ENCODE measurements around the gene CT45A10.
"Not testable (repeated sequence)": the region's sequence is repeated elsewhere in the genome, so short reads cannot be mapped to it uniquely, and the experiment has no call there.

Gene CT45A10

GRCh38 chrX:135888230-135888629 is 5.0 kb downstream of the CT45A10 start:
- not testable (repeated sequence) for H3K4me3 ChIP-seq (ENCODE audit: extremely low read depth, insufficient read depth, low read length, poor library complexity, severe bottlenecking); H3K27ac ChIP-seq (ENCODE audit: low read depth, low read length, severe bottlenecking); H3K9me3 ChIP-seq (ENCODE audit: control insufficient read depth, low read length); H3K36me3 ChIP-seq (ENCODE audit: control insufficient read depth, insufficient read depth, low read length); H3K4me1 ChIP-seq (ENCODE audit: control insufficient read depth, insufficient read depth, low read length, poor library complexity, severe bottlenecking)
- 100% methylated on average over 1 to 3 of the region's 18 CpGs for WGBS, 2 experiments (ENCODE audit: insufficient coverage in 2 of 2)

GRCh38 chrX:135882741-135883140 is 10.5 kb downstream of the CT45A10 start:
- WGBS, 2 experiments (ENCODE audit: insufficient coverage in 2 of 2): no CpG with 5 or more reads among the region's 5 CpGs
- H3K4me1 ChIP-seq (ENCODE audit: control insufficient read depth, insufficient read depth, low read length, poor library complexity, severe bottlenecking); H3K4me3 ChIP-seq (ENCODE audit: extremely low read depth, insufficient read depth, low read length, poor library complexity, severe bottlenecking); H3K27ac ChIP-seq (ENCODE audit: low read depth, low read length, severe bottlenecking); H3K9me3 ChIP-seq (ENCODE audit: control insufficient read depth, low read length); H3K36me3 ChIP-seq (ENCODE audit: control insufficient read depth, insufficient read depth, low read length): not testable (repeated sequence)

- H3K27ac ChIP-seq (ENCODE audit: low read depth, low read length, severe bottlenecking); H3K9me3 ChIP-seq (ENCODE audit: control insufficient read depth, low read length); H3K36me3 ChIP-seq (ENCODE audit: control insufficient read depth, insufficient read depth, low read length); H3K4me3 ChIP-seq (ENCODE audit: extremely low read depth, insufficient read depth, low read length, poor library complexity, severe bottlenecking); H3K4me1 ChIP-seq (ENCODE audit: control insufficient read depth, insufficient read depth, low read length, poor library complexity, severe bottlenecking): not testable (repeated sequence)
- WGBS, 2 experiments (ENCODE audit: insufficient coverage in 2 of 2): no CpG with 5 or more reads among the region's 17 CpGs
Measured at GRCh38 chrX:135871712-135872111, 21.5 kb downstream of the CT45A10 start, which contains the start of gene CT45A9. Gene CT45A9, minus strand, starts transcription at chrX:135871812. Its CDS starts 3,751 bp downstream, at chrX:135868061.

- WGBS, 2 experiments (ENCODE audit: insufficient coverage in 2 of 2): no CpG with 5 or more reads among the region's 17 CpGs
Measured at GRCh38 chrX:135854438-135854837, 38.8 kb downstream of the CT45A10 start, which contains the start of gene CT45A8. Gene CT45A8, minus strand, starts transcription at chrX:135854538. Its CDS starts 3,755 bp downstream, at chrX:135850783.

GRCh38 chrX:135837180-135837579 is 56.1 kb downstream of the CT45A10 start, which contains the start of gene CT45A7:
Gene CT45A7, minus strand, starts transcription at chrX:135837280. Its CDS starts 3,747 bp downstream, at chrX:135833533.
- not testable (repeated sequence) for H3K9me3 ChIP-seq (ENCODE audit: control insufficient read depth, low read length); H3K36me3 ChIP-seq (ENCODE audit: control insufficient read depth, insufficient read depth, low read length); H3K27ac ChIP-seq (ENCODE audit: low read depth, low read length, severe bottlenecking); H3K4me1 ChIP-seq (ENCODE audit: control insufficient read depth, insufficient read depth, low read length, poor library complexity, severe bottlenecking); H3K4me3 ChIP-seq (ENCODE audit: extremely low read depth, insufficient read depth, low read length, poor library complexity, severe bottlenecking)
- no CpG with 5 or more reads among the region's 17 CpGs for WGBS, 2 experiments (ENCODE audit: insufficient coverage in 2 of 2)

More at GRCh38 chrX:135854438-135854837, 38.8 kb downstream of the CT45A10 start, which contains the start of gene CT45A8:
- H3K36me3 ChIP-seq (ENCODE audit: control insufficient read depth, insufficient read depth, low read length); H3K4me1 ChIP-seq (ENCODE audit: control insufficient read depth, insufficient read depth, low read length, poor library complexity, severe bottlenecking); H3K27ac ChIP-seq (ENCODE audit: low read depth, low read length, severe bottlenecking); H3K9me3 ChIP-seq (ENCODE audit: control insufficient read depth, low read length); H3K4me3 ChIP-seq (ENCODE audit: extremely low read depth, insufficient read depth, low read length, poor library complexity, severe bottlenecking): not testable (repeated sequence)

Data from mesodermal cell (in vitro differentiated cells).